ENCODE measurements around the gene MRPL52.

The MRPL52 gene

GRCh38 chr14:22835505-22835904 is 5.8 kb downstream of the MRPL52 start:
- no peak overlapping the region for H3K4me2 ChIP-seq (ENCODE audit: low read length)
- H3K27me3 ChIP-seq (ENCODE audit: control insufficient read depth, low read length): no peaks in the 10 kb centered on the region
- H4K20me1 ChIP-seq (ENCODE audit: control insufficient read depth, insufficient read depth, low read depth, low read length): no peaks in the 10 kb centered on the region
- H3K79me2 ChIP-seq (ENCODE audit: control insufficient read depth, low read length): peaks cover 16% of the 10 kb centered on the region
- peaks cover 50% of the 10 kb centered on the region for H3K36me3 ChIP-seq (ENCODE audit: control insufficient read depth, low read length)
- no peak overlapping the region for H3K4me3 ChIP-seq (ENCODE audit: low read length)
- TF ChIP-seq EZH2phosphoT487 (IDR thresholded peaks at IDR 0.05; ENCODE audit: borderline replicate concordance, low read length) (no peak), CTCF (IDR thresholded peaks at IDR 0.05; ENCODE audit: low read depth, low read length, poor library complexity, severe bottlenecking) (no peak)
- H3F3A ChIP-seq (ENCODE audit: control insufficient read depth, insufficient read depth): peaks cover 10% of the 10 kb centered on the region
- H3K9me3 ChIP-seq (ENCODE audit: control insufficient read depth, insufficient read depth, low read length): no peaks in the 10 kb centered on the region
- no peaks in the 10 kb centered on the region for H3K9me2 ChIP-seq (replicated peaks; ENCODE audit: control insufficient read depth, low read length)
- peaks cover 20% of the 10 kb centered on the region for H3K4me1 ChIP-seq (ENCODE audit: control insufficient read depth, low read length)
- no peak overlapping the region for H3K27ac ChIP-seq (ENCODE audit: low read depth, low read length)

GRCh38 chr14:22836301-22837113 is 6.8 kb downstream of the MRPL52 start, which contains the start of gene MMP14:
Gene MMP14, plus strand, starts transcription at chr14:22836585. Its CDS starts 233 bp downstream, at chr14:22836818.
- H3K9me2 ChIP-seq (replicated peaks; ENCODE audit: control insufficient read depth, low read length): no peaks in the 10 kb centered on the region
- no peak within 1 kb of the TSS for H3K4me2 ChIP-seq (ENCODE audit: low read length)
- no peaks in the 10 kb centered on the region for H3K27me3 ChIP-seq (ENCODE audit: control insufficient read depth, low read length)
- peaks cover 6% of the 10 kb centered on the region for H3K79me2 ChIP-seq (ENCODE audit: control insufficient read depth, low read length)
- no peak within 1 kb of the TSS for H3K27ac ChIP-seq (ENCODE audit: low read depth, low read length)
- peaks cover 10% of the 10 kb centered on the region for H3K4me1 ChIP-seq (ENCODE audit: control insufficient read depth, low read length)
- H3F3A ChIP-seq (ENCODE audit: control insufficient read depth, insufficient read depth): peaks cover 10% of the 10 kb centered on the region
- peaks cover 46% of the 10 kb centered on the region for H3K36me3 ChIP-seq (ENCODE audit: control insufficient read depth, low read length)
- H3K9me3 ChIP-seq (ENCODE audit: control insufficient read depth, insufficient read depth, low read length): no peaks in the 10 kb centered on the region
- H3K4me3 ChIP-seq (ENCODE audit: low read length): no peak within 1 kb of the TSS
- H4K20me1 ChIP-seq (ENCODE audit: control insufficient read depth, insufficient read depth, low read depth, low read length): no peaks in the 10 kb centered on the region
- no peak for TF ChIP-seq CTCF (IDR thresholded peaks at IDR 0.05; ENCODE audit: low read depth, low read length, poor library complexity, severe bottlenecking)
- no peak for TF ChIP-seq EZH2phosphoT487 (IDR thresholded peaks at IDR 0.05; ENCODE audit: borderline replicate concordance, low read length)

GRCh38 chr14:22837114-22837749 is 7.5 kb downstream of the MRPL52 start:
- no peaks in the 10 kb centered on the region for H3K79me2 ChIP-seq (ENCODE audit: control insufficient read depth, low read length)
- H3K4me2 ChIP-seq (ENCODE audit: low read length): no peak overlapping the region
- peaks cover 8% of the 10 kb centered on the region for H3F3A ChIP-seq (ENCODE audit: control insufficient read depth, insufficient read depth)
- H3K9me3 ChIP-seq (ENCODE audit: control insufficient read depth, insufficient read depth, low read length): no peaks in the 10 kb centered on the region
- no peaks in the 10 kb centered on the region for H3K27me3 ChIP-seq (ENCODE audit: control insufficient read depth, low read length)
- no peaks in the 10 kb centered on the region for H3K9me2 ChIP-seq (replicated peaks; ENCODE audit: control insufficient read depth, low read length)
- no peak overlapping the region for H3K27ac ChIP-seq (ENCODE audit: low read depth, low read length)
- peaks cover 39% of the 10 kb centered on the region for H3K36me3 ChIP-seq (ENCODE audit: control insufficient read depth, low read length)
- H4K20me1 ChIP-seq (ENCODE audit: control insufficient read depth, insufficient read depth, low read depth, low read length): no peaks in the 10 kb centered on the region
- peaks cover 9% of the 10 kb centered on the region for H3K4me1 ChIP-seq (ENCODE audit: control insufficient read depth, low read length)
- no peak overlapping the region for H3K4me3 ChIP-seq (ENCODE audit: low read length)
- TF ChIP-seq CTCF (IDR thresholded peaks at IDR 0.05; ENCODE audit: low read depth, low read length, poor library complexity, severe bottlenecking) (no peak), EZH2phosphoT487 (IDR thresholded peaks at IDR 0.05; ENCODE audit: borderline replicate concordance, low read length) (no peak)
